HL-60/S4 treated with retinoic acid at 250 ng/mL for 4 days and 3 days (cell line): Measurements from ENCODE around the gene PLSCR2.
"Not testable (repeated sequence)": the region's sequence is repeated elsewhere in the genome, so short reads cannot be mapped to it uniquely, and the experiment has no call there.

ENCODE experiments used
- in situ Hi-C: fragments of 300-500 bp; cut with MboI; formaldehyde crosslinking; loops from 2 replicates; pipeline ENCODE4 v1.7.0; 2022; ENCODE audit warnings: low sequenced_read_pairs

The PLSCR2 gene, protein sequence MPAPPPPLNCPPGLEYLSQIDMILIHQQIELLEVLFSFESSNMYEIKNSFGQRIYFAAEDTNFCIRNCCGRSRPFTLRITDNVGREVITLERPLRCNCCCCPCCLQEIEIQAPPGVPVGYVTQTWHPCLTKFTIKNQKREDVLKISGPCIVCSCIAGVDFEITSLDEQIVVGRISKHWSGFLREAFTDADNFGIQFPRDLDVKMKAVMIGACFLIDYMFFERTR

DNA sequence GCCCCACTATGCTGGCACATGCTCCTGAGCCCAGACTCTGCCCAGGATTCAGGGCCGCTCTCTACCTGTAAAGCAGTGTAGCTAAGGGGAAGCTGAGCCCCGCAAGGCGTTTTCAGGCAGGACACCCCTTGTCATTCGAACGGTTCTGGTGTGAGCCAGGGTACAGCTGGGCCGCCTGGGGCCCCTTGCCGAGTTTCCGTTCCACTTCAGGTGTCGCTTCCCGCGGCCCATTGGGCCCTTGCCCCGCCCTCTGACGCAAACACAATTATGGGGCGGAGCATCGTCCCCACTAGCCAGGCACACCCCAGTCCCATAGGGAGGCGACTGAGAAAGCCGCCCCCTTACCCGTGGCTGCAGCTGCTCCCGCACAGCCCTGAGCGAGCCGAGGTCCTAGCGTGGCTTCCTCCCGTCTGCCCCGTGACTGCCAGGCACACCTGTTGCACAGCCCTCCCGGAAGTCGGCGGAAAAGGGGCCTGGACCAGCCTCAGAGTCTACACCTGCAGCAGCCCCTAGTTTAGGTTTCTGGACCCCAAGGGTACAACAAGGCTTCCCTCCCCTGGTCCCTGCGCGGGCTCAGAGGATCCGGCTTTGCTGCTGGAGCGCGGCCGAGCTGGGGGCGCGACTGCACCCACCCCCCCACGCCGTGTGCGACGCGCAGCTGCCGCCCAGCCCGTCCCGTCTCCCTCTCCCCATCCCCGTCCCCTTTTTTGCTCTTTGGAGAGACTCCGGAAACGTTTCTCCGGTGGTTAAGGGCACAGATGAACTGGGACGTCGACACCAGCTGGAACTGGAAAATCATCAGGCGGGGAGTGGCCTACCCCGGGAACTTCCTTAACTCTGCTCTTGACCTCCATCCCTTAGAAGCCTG is at the start of gene PLSCR2:
Gene PLSCR2, minus strand, starts transcription at position 412 of the 868 bp plus-strand sequence. CDS start 9,657 bp downstream, outside the sequence.
- in situ Hi-C loops = no loop called here

DNA sequence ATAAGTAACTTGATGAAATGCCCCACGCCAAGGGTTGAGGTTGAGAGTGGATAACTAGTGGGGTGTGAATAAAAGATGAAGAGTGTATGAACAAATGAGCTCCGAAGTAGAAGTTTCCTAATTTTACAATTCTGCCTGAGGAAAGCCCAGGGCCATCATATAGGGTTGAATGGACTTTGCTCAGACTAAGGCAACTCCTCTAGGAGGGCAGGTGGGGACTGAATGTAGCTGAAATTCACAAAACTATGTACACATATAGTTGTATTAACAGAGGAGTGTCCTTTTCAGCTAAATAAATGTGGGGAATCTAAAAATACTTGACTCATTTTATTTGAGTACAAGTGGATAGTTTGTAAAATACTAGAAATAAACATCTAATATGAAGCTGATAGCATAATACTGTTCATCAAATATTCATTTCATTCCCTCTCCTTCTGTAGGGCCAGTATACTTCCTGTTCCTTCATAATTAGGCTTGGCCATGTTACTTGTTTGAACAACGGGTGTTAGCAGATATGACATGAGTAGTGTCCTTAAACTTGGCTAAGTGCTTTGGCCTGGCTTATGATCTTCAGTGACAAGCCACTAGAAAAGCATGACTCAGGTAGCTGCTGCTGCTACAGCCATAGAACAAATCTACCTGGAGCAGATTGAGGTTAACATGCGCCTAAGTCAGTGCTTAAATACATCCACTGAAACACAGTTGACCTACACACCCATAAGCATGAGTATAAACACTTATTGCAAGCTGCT is 48.5 kb upstream of the PLSCR2 start:
- in situ Hi-C loops = no loop called here

DNA sequence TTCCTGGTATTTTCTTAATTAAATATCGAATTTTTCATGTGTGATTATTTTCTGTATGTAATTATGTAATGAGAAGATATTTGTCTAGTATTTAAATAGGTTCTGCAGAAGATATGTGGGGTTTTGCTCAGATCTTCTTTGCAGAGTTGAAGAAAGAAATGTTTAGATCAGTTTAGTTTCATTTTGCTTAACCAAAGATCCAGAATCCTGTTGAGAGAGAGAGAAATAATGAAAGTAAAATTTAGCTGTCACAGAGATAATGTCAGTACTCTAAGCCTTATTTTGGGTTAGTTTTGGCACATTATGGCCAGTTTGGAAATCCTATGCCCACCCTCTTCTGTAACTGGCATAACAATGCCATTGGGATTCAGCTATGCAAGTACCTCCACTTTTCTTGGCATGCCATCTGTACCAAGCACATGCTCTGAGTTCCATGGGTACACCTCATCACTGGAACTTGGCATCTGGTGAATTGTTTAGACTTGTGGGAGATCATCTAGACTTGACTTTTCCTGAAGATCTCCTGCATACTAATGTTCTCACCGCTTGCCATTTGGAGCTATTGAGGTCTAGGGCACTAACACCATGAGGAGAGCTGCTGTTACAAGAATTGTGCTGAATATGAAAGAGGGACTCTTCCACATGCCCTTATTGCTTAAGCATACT is 44.2 kb upstream of the PLSCR2 start:
- in situ Hi-C loops = no loop called here

DNA sequence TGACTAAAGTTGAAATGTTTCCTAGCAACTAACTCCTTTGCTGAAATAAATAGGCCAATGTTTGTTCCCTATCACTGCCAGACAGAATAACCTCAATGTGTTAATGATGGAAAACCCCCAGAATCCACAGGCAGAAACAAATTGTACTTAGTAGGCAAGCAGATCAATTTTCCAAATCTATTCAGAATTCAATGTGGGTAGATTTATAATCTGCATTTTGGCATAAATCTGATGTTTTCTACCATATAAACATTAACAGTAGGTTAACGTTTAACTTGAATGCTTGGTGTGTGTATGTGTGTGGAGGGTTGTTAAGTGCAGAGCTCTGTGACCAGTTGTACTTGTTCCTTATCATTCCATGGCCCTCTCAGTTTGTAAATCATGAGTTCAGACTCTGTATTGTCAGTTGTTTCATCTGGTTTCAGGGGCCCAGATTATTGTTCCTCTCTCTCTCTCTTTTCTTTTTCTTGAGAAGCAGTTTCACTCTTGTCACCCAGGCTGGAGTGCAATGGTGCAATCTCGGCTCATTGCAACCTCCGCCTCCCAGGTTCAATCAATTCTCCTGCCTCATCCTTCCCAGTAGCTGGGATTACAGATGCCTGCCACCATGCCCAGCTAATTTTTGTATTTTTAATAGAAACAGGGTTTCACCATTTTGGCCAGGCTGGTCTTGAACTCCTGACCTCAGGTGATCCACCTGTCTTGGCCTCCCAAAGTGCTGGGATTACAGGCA is 42.2 kb upstream of the PLSCR2 start:
- in situ Hi-C loops = no loop called here

DNA sequence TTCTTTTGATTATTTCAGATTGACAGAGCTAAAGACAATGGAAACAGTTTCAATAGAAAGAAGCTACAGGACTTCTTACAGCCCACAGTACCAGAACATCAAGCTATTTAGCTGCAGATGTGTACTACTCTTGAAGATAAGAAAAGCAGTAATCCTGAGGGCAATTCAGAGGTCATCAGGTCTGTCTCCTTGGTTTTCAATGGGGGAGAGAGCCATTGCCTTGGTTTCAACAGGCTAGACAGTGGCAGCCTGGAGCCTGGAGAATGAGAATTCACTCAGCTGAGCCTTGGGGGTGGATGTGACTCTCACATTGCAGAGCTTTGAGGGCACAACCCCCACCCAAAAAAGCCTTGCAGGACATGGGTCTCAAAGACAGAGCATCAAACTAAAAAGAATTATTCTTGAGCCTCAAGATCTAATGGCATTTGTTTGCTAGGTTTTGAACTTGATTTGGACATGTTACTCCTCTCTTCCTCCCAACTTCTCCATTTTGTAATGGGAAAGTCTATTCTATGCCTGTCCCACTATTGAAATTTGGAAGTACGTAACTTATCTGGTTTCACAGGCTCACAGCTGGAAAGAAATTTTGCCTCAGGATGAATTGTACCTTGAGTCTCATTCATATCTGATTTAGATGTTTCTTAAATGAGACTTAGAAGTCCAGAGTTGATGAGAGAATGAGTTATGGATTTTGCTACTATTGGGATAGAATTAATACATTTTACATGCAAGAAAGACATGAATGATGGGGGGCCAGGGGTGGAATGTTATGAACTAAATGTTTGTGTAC is 38.2 kb upstream of the PLSCR2 start:
- in situ Hi-C loops = no loop called here

DNA sequence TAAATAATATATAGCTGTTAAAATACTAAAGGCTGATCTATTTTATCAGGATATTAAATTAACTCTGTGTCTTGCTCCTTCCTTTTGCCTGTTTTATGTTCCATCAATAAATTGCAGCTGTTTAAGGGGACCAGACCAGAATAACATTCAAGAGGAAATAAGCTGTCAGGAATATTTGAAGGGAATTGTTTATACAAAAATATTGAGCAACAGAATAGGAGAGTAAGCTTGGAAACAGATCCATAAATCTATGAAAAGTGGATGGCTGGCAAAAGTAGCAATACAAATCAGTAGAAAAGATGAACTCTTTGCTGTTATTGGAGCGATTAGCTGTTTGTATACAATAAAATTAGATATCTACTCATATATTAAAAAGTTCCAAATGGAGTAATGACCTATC is 36.2 kb upstream of the PLSCR2 start:
- in situ Hi-C loops = no loop called here

DNA sequence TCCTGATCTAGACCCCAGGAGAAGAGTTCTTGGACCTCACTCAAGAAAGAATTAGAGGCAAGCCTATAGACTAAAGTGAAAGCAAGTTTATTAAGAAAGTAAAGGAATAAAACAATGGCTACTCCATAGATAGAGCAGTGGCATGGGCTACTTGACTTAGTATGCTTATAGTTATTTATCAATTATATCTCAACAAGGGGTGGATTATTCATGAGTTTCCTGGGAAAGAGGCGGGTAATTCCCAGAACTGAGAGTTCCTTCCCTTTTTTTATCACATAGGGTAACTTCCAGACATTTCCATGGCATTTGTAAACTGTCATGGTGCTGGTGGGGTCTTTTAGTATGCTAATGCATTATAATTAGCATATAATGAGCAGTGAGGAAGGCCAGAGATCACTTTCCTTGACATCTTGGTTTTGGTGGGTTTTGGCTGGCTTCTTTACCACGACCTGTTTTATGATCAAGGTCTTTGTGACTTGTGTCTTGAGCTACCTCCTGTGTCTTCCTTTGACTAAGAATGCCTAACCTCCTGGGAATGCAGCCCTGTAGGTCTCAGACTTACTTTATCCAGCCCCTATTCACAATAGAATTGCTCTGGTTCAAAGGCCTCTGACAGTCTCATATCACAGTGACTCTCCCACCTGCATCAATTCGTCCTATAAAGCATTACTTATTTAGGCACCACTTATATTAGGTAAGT is 35.3 kb upstream of the PLSCR2 start:
- in situ Hi-C loops = no loop called here

DNA sequence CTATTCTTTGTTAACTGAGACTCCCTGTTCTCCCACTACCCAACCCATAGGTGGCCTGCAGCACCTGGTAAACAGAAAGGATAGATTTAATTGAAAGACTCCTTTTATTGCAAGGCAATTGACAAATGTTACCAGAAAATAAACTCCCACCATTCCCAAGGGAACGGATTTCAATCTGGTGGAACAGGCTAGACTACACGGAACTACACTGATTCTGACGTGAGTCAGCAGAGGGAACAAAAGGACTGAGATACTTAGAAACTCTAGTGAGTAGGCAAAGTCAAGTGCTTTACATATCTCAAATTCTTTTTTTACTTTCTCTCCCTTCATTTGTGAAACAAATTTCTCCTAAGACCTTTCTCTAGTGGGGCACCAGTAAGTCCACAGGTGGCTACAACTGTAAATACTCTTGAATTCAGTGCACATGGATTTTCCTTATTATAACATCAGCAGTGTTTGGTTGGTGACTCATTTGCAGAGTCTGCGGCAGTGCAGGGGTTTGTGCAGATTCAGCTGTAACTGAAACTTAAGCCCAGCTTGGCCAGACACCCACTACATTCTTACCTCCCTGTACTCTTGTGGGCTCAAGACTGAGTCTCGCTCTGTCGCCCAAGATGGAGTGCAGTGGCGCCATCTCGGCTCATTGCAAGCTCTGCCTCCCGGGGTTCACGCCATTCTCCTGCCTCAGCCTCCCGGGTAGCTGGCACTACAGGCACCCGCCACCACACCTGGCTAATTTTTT is 34.3 kb upstream of the PLSCR2 start:
- in situ Hi-C loops = no loop called here

DNA sequence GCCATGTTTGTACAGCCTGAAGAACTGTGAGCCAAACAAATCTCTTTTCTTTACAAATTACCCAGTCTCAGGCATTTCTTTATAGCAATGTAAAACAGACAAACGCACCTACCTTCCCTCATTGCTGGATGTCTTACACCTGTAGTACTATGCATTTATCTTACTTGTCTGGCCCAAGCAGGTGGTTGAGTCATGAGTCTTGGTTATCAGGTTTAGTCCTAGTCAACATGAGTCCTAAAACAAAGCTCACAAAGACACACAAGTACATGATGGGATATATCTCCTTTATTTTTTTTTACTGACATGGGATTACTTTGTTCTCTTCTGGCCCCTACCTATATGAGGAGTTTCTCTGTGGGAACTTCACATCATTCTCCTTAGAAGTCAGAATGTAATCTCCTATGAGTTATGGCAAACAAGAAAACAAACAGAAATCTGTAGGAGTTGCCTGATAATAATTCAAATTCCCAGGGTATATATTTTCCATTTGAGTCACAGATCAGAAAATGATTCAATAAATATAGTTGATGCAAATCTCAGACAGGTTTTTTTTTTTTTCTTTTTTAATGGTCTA is 33.6 kb upstream of the PLSCR2 start:
- in situ Hi-C loops = no loop called here

DNA sequence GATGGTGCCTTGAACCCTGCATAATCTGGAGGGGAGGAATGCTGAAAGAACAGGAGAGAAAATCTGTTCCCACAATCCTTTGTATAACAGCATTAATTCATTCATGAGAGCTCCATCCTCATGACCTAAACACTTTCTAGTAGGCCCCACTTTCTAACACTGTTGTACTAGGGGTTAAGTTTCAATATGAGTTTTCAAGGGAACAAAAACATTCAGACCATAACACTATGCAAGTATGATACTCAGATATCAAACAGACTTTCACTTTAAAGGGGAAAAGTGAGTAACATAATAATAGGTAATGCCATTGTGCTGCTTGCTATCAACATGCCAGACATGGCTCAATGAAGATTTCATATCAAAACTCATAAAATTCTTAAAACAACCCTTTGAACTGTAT is 32.4 kb upstream of the PLSCR2 start:
- in situ Hi-C loops = no loop called here

DNA sequence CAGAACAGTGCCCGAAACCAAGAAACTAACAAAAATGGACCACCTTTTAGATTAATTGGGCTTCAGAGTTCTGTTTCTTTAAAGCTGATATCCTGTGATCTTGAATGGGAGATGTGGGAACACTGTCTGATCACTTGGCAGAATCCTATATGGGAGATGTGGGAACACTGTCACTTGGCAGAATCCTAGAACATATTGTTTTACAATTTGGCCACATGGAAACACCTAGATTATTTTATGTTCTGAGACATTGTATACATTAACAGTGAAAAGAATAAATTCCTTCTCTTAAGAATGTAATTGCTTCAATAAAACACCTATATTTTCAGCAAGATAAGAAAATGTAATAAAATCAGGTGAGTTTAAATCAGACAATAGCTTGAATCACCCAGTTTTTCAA is 30.3 kb upstream of the PLSCR2 start:
- in situ Hi-C loops = no loop called here

DNA sequence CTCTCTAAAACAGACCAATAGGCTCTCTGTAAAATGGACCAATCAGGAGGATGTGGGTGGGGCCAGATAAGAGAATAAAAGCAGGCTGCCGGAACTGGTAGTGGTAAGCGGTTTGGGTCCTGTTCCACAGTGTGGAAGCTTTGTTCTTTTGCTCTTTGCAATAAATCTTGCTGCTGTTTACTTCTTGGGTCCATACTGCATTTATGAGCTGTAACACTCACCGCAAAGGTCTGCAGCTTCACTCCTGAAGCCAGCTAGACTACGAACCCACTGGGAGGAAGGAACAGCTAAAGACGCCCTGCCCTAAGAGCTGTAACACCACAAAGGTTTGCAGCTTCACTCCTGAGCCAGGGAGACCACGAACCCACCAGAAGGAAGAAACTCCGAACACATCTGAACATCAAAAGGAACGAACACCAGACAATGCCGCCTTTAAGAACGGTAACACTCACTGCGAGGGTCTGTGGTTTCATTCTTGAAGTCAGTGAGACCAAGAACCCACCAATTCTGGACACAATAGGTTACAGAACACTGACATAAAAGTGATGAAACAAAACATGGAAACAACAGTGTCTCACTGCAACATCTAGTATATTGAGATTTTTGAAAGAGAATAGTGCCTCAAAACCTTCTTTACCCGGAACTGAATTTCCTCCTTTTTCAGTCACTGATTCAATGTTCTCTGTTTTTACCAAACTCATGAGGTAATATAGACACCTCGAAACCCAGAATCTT is 28.8 kb upstream of the PLSCR2 start:
- in situ Hi-C loops = no loop called here

DNA sequence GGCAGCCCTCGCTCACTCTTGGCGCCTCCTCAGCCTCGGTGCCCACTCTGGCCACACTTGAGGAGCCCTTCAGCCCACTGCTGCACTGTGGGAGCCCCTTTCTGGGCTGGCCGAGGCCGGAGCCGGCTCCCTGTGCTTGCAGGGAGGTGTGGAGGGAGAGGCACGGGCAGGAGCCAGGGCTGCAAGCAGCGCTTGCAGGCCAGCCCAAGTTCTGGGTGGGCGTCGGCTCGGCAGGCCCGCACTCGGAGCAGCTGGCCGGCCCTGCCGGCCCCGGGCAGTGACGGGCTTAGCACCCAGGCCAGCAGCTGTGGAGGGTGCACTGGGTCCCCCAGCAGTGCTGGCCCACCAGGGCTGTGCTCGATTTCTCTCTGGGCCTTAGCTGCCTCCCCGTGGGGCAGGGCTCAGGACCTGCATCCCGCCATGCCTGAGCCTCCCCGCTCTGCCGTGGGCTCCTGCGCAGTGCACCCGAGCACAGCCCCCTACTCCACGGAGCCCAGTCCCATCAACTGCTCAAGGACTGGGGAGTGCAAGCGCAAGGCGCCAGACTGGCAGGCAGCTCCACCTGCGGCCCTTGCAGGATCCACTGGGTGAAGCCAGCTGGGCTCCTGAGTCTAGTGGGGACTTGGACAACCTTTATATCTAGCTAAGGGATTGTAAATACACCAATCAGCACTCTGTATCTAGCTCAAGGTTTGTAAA is 27.9 kb upstream of the PLSCR2 start:
- in situ Hi-C loops = not testable (repeated sequence)

DNA sequence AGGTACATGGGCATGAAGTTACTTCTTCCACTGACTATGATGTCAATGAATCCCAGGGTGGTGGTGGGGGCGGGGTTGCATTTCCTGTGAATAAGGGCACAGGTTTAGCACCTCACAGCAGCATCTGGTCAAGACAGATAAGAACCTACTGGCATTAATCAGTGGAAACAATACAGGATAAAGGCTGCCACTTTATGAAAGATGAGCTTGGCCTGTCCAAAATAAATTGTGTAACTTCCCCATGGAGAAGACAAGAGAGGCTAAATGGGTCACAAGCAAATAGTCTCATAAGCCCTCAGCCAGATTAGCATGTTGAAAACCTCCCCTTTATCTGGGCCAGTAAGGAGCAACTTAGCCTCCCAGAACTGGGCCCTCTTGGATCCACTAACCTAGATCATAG is 27.4 kb upstream of the PLSCR2 start:
- in situ Hi-C loops = no loop called here

DNA sequence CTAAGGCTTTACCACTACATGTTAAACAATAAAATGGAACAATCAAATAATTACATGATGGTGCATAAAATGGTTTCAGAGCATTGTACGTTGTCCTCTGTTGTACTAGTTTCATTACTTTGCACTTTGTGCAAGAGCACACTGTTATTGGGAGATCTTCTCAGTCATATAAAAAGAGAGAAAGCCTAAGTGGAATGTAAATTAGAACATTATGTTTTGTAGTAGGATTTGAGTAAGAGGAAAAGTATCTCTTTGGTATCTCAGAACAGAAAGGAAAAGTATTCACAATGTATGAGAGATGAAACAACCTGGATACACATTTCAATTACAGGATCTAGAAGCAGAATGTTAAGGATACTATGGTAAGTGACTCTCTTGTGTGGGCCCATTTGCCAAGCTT is 26.9 kb upstream of the PLSCR2 start:
- in situ Hi-C loops = no loop called here

DNA sequence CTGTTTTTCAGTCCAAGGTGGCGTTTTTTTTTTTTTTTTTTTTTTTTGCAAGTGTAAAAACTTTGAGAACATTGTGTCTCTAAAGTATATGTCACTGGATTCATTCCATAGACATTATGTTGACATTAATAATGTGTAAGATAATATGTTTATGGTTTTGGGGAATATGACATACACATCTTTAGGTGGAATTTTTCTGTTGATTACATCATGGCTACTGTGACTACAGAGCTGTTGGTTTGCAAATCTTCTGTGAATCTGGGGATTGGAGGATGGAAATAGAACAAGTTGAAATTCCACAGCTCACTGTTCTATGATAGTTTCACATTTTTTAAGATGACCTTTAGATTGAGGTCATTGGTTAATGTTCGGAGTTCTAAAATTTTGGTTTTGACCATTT is 24.4 kb upstream of the PLSCR2 start:
- in situ Hi-C loops = no loop called here

DNA sequence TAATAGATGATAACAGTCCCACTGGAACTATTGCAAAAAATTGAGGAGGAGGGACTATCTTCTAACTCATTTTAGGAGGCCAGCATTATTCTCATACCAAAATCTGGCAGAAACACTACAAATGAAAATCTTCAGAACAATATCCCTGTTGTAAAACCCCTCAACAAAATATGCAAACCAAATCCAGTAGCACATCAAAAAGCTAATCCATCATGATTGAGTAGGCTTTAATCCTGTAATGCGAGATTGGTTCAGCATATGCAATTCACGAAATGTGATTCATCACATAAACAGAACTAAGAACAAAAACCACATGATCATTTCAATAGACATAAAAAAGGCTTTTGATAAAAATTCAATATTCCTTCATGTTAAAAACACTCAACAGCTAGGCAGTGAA is 23.9 kb upstream of the PLSCR2 start:
- in situ Hi-C loops = no loop called here
